Ovary (tissue), 3 donors: ENCODE data around the gene TENM4.

Experiments used
- CTCF ChIP-seq, 3 donors: fragments of 450-650 bp in 2 of 3; fragments of 200-600 bp in 1 of 3; IDR thresholded peaks; one replicate each; pipeline versions ENCODE4 v1.5.1 to v1.8.0; 2016 to 2022; ENCODE audit warnings: antibody characterized with exemption in 3 of 3, mild to moderate bottlenecking in 1 of 3
- POLR2A ChIP-seq: fragments of 450-650 bp; IDR thresholded peaks from one replicate; pipeline ENCODE4 v1.6.1; 2017; ENCODE audit warnings: antibody characterized with exemption, mild to moderate bottlenecking, moderate library complexity
- donor health status: DM: no; HTN: no; CAD: no.

GRCh38 chr11:79006854-79007253 is 434.0 kb downstream of the TENM4 start:
- TF ChIP-seq CTCF (IDR thresholded peaks at IDR 0.05), result no peak
- TF ChIP-seq POLR2A, result no peak
